Measurements from ENCODE around the gene PIKFYVE.
"Not testable (repeated sequence)": the region's sequence is repeated elsewhere in the genome, so short reads cannot be mapped to it uniquely, and the experiment has no call there.

PIKFYVE gene

GRCh38 chr2:208369091-208369490, 103.0 kb downstream of the PIKFYVE start:
- Histone ChIP-seq H3K4me1 (ENCODE audit: insufficient read depth, low read length) (no peaks in the 10 kb centered on the region), H3K9ac (ENCODE audit: low read length) (no peak overlapping the region), H3K27ac (ENCODE audit: low read depth, low read length) (no peak overlapping the region), H3K9me3 (ENCODE audit: low read length) (no peaks in the 10 kb centered on the region), H3K4me3 (ENCODE audit: low read depth in 1 of 2, low read length in 2 of 2) (no peak overlapping the region), H3K27me3 (ENCODE audit: control insufficient read depth in 1 of 2, insufficient read depth in 2 of 2, low read length in 2 of 2) (no peaks in the 10 kb centered on the region), H3K36me3 (ENCODE audit: insufficient read depth, low read length) (no peaks in the 10 kb centered on the region)

- H3K4me3 ChIP-seq (ENCODE audit: low read depth in 1 of 2, low read length in 2 of 2) = no peak overlapping the region
- no peaks in the 10 kb centered on the region for H3K9me3 ChIP-seq (ENCODE audit: low read length)
- no peak overlapping the region for H3K27ac ChIP-seq (ENCODE audit: low read depth, low read length)
- H3K36me3 ChIP-seq (ENCODE audit: insufficient read depth, low read length) = no peaks in the 10 kb centered on the region
- H3K27me3 ChIP-seq (ENCODE audit: control insufficient read depth in 1 of 2, insufficient read depth in 2 of 2, low read length in 2 of 2) = no peaks in the 10 kb centered on the region
- no peaks in the 10 kb centered on the region for H3K4me1 ChIP-seq (ENCODE audit: insufficient read depth, low read length)
- no peak overlapping the region for H3K9ac ChIP-seq (ENCODE audit: low read length)
Measured at GRCh38 chr2:208370881-208371633, 105.0 kb downstream of the PIKFYVE start.

GRCh38 chr2:208371634-208371935, 105.5 kb downstream of the PIKFYVE start:
- Histone ChIP-seq H3K9ac (ENCODE audit: low read length) (no peak overlapping the region), H3K27ac (ENCODE audit: low read depth, low read length) (no peak overlapping the region), H3K4me3 (ENCODE audit: low read depth in 1 of 2, low read length in 2 of 2) (no peak overlapping the region), H3K36me3 (ENCODE audit: insufficient read depth, low read length) (no peaks in the 10 kb centered on the region), H3K4me1 (ENCODE audit: insufficient read depth, low read length) (no peaks in the 10 kb centered on the region), H3K9me3 (ENCODE audit: low read length) (no peaks in the 10 kb centered on the region), H3K27me3 (ENCODE audit: control insufficient read depth in 1 of 2, insufficient read depth in 2 of 2, low read length in 2 of 2) (no peaks in the 10 kb centered on the region)

GRCh38 chr2:208373460-208374089, 107.5 kb downstream of the PIKFYVE start:
- H3K9ac ChIP-seq (ENCODE audit: low read length) = no peak overlapping the region
- no peak overlapping the region for H3K27ac ChIP-seq (ENCODE audit: low read depth, low read length)
- H3K27me3 ChIP-seq (ENCODE audit: control insufficient read depth in 1 of 2, insufficient read depth in 2 of 2, low read length in 2 of 2) = no peaks in the 10 kb centered on the region
- no peaks in the 10 kb centered on the region for H3K9me3 ChIP-seq (ENCODE audit: low read length)
- H3K4me3 ChIP-seq (ENCODE audit: low read depth in 1 of 2, low read length in 2 of 2) = no peak overlapping the region
- H3K36me3 ChIP-seq (ENCODE audit: insufficient read depth, low read length) = no peaks in the 10 kb centered on the region
- H3K4me1 ChIP-seq (ENCODE audit: insufficient read depth, low read length) = no peaks in the 10 kb centered on the region

GRCh38 chr2:208375491-208376068, 109.5 kb downstream of the PIKFYVE start:
- H3K4me1 ChIP-seq (ENCODE audit: insufficient read depth, low read length) = no peaks in the 10 kb centered on the region
- no peaks in the 10 kb centered on the region for H3K9me3 ChIP-seq (ENCODE audit: low read length)
- no peak overlapping the region for H3K4me3 ChIP-seq (ENCODE audit: low read depth in 1 of 2, low read length in 2 of 2)
- H3K36me3 ChIP-seq (ENCODE audit: insufficient read depth, low read length) = no peaks in the 10 kb centered on the region
- no peak overlapping the region for H3K27ac ChIP-seq (ENCODE audit: low read depth, low read length)
- no peaks in the 10 kb centered on the region for H3K27me3 ChIP-seq (ENCODE audit: control insufficient read depth in 1 of 2, insufficient read depth in 2 of 2, low read length in 2 of 2)
- no peak overlapping the region for H3K9ac ChIP-seq (ENCODE audit: low read length)

GRCh38 chr2:208377344-208377860, 111.3 kb downstream of the PIKFYVE start:
- H3K9ac ChIP-seq (ENCODE audit: low read length); H3K27me3 ChIP-seq (ENCODE audit: control insufficient read depth in 1 of 2, insufficient read depth in 2 of 2, low read length in 2 of 2); H3K36me3 ChIP-seq (ENCODE audit: insufficient read depth, low read length); H3K9me3 ChIP-seq (ENCODE audit: low read length); H3K4me3 ChIP-seq (ENCODE audit: low read depth in 1 of 2, low read length in 2 of 2); H3K4me1 ChIP-seq (ENCODE audit: insufficient read depth, low read length); H3K27ac ChIP-seq (ENCODE audit: low read depth, low read length): not testable (repeated sequence)

- Histone ChIP-seq H3K27ac (ENCODE audit: low read depth, low read length) (no peak overlapping the region), H3K4me3 (ENCODE audit: low read depth in 1 of 2, low read length in 2 of 2) (no peak overlapping the region), H3K27me3 (ENCODE audit: control insufficient read depth in 1 of 2, insufficient read depth in 2 of 2, low read length in 2 of 2) (peaks cover 0 to 5% of the 10 kb centered on the region in 2 donors), H3K36me3 (ENCODE audit: insufficient read depth, low read length) (no peaks in the 10 kb centered on the region), H3K9ac (ENCODE audit: low read length) (no peak overlapping the region), H3K4me1 (ENCODE audit: insufficient read depth, low read length) (no peaks in the 10 kb centered on the region), H3K9me3 (ENCODE audit: low read length) (no peaks in the 10 kb centered on the region)
Measured at GRCh38 chr2:208379192-208379591, 113.1 kb downstream of the PIKFYVE start.

- no peaks in the 10 kb centered on the region for H3K36me3 ChIP-seq (ENCODE audit: insufficient read depth, low read length)
- H3K4me3 ChIP-seq (ENCODE audit: low read depth in 1 of 2, low read length in 2 of 2) = no peak overlapping the region
- H3K9ac ChIP-seq (ENCODE audit: low read length) = no peak overlapping the region
- no peak overlapping the region for H3K27ac ChIP-seq (ENCODE audit: low read depth, low read length)
- H3K9me3 ChIP-seq (ENCODE audit: low read length) = no peaks in the 10 kb centered on the region
- H3K4me1 ChIP-seq (ENCODE audit: insufficient read depth, low read length) = no peaks in the 10 kb centered on the region
- peaks cover 0 to 5% of the 10 kb centered on the region in 2 donors for H3K27me3 ChIP-seq (ENCODE audit: control insufficient read depth in 1 of 2, insufficient read depth in 2 of 2, low read length in 2 of 2)
Measured at GRCh38 chr2:208384637-208385036, 118.6 kb downstream of the PIKFYVE start.

GRCh38 chr2:208386541-208386940, 120.5 kb downstream of the PIKFYVE start:
- no peaks in the 10 kb centered on the region for H3K9me3 ChIP-seq (ENCODE audit: low read length)
- H3K4me1 ChIP-seq (ENCODE audit: insufficient read depth, low read length) = no peaks in the 10 kb centered on the region
- no peak overlapping the region for H3K27ac ChIP-seq (ENCODE audit: low read depth, low read length)
- H3K36me3 ChIP-seq (ENCODE audit: insufficient read depth, low read length) = no peaks in the 10 kb centered on the region
- H3K9ac ChIP-seq (ENCODE audit: low read length) = no peak overlapping the region
- H3K4me3 ChIP-seq (ENCODE audit: low read depth in 1 of 2, low read length in 2 of 2) = no peak overlapping the region
- peaks cover 0 to 5% of the 10 kb centered on the region in 2 donors for H3K27me3 ChIP-seq (ENCODE audit: control insufficient read depth in 1 of 2, insufficient read depth in 2 of 2, low read length in 2 of 2)

GRCh38 chr2:208389940-208390339, 123.9 kb downstream of the PIKFYVE start:
- Histone ChIP-seq H3K27me3 (ENCODE audit: control insufficient read depth in 1 of 2, insufficient read depth in 2 of 2, low read length in 2 of 2) (no peaks in the 10 kb centered on the region), H3K9me3 (ENCODE audit: low read length) (no peaks in the 10 kb centered on the region), H3K4me3 (ENCODE audit: low read depth in 1 of 2, low read length in 2 of 2) (no peak overlapping the region), H3K36me3 (ENCODE audit: insufficient read depth, low read length) (no peaks in the 10 kb centered on the region), H3K9ac (ENCODE audit: low read length) (no peak overlapping the region), H3K4me1 (ENCODE audit: insufficient read depth, low read length) (no peaks in the 10 kb centered on the region), H3K27ac (ENCODE audit: low read depth, low read length) (no peak overlapping the region)

GRCh38 chr2:208392300-208392699, 126.2 kb downstream of the PIKFYVE start:
- Histone ChIP-seq H3K27ac (ENCODE audit: low read depth, low read length) (no peak overlapping the region), H3K36me3 (ENCODE audit: insufficient read depth, low read length) (no peaks in the 10 kb centered on the region), H3K9ac (ENCODE audit: low read length) (no peak overlapping the region), H3K4me3 (ENCODE audit: low read depth in 1 of 2, low read length in 2 of 2) (no peak overlapping the region), H3K9me3 (ENCODE audit: low read length) (no peaks in the 10 kb centered on the region), H3K4me1 (ENCODE audit: insufficient read depth, low read length) (no peaks in the 10 kb centered on the region), H3K27me3 (ENCODE audit: control insufficient read depth in 1 of 2, insufficient read depth in 2 of 2, low read length in 2 of 2) (no peaks in the 10 kb centered on the region)
